HepG2 (cell line): ENCODE data around the gene PEMT. TPM values are rescaled to one million over a fixed set of nuclear protein-coding genes. Genes with fewer than 3 reads are reported as not detected.

Experiments
- ATAC-seq: fragments of 200-7000 bp; cut with Tn5 transposase; 3 replicates; pipeline ENCODE4 v1.9.1; 2020; ENCODE audit warnings: mild to moderate bottlenecking, moderate library complexity
- BruUV-seq: library from RNA; stranded (reverse); fragments of 400-500 nt; replicated peaks from 2 replicates; lab custom pipeline; 2021; lab: Mats Ljungman, UMichigan
- CTCF ChIA-PET: fragments of 300-600 bp; formaldehyde crosslinking; extraction: SDS; loops from one replicate; lab custom pipeline; 2021; ENCODE audit warnings: low total read pairs, inconsistent platforms, low intra/inter-chr PET ratio; lab: Yijun Ruan, JAX
- POLR2A ChIA-PET: fragments of 350-600 bp; sonication (Branson Sonifier 250); formaldehyde crosslinking; loops from one replicate; lab custom pipeline; 2020; ENCODE audit warnings: antibody characterized with exemption, inconsistent platforms; lab: Yijun Ruan, JAX
- DNase-seq: peaks from one replicate; pipeline ENCODE4 v3.0.0-alpha.2; 2015; ENCODE audit warnings: low spot score
- FAIRE-seq: peaks from 3 replicates; lab custom pipeline; 2011; peaks lifted over from hg19 to GRCh38; lab: Jason Lieb, UNC
- H2AFZ ChIP-seq: one replicate; pipeline ENCODE4 v1.6.1; 2011; ENCODE audit warnings: low read length, inconsistent platforms
- H3K27ac ChIP-seq: fragments of 300-600 bp; 3 replicates; pipeline ENCODE4 v1.8.0; 2011; ENCODE audit warnings: mixed run types, mild to moderate bottlenecking, mixed read lengths, low read length, inconsistent platforms; ENCODE audit not compliant: insufficient read depth; ENCODE audit errors: extremely low read length
- H3K27me3 ChIP-seq, 2 experiments: fragments of 200-600 bp in 1 of 2; 2 replicates in 1 of 2; 3 replicates in 1 of 2; pipeline versions ENCODE4 v1.6.0 to v1.8.0; 2011; ENCODE audit warnings: low read length in 2 of 2, mild to moderate bottlenecking in 2 of 2, moderate library complexity in 2 of 2, inconsistent platforms in 1 of 2; ENCODE audit not compliant: insufficient read depth in 2 of 2, control insufficient read depth in 1 of 2
- H3K36me3 ChIP-seq, 2 experiments: fragments of 200-600 bp in 1 of 2; replicated peaks in 1 of 2; 2 replicates in 1 of 2; 3 replicates in 1 of 2; pipeline versions ENCODE4 v1.5.1 to v1.8.0; 2011; ENCODE audit warnings: low read length in 2 of 2, inconsistent platforms in 1 of 2; ENCODE audit not compliant: insufficient read depth in 2 of 2, control insufficient read depth in 1 of 2
- H3K4me1 ChIP-seq: 2 replicates; pipeline ENCODE4 v1.5.1; 2012; ENCODE audit warnings: low read length, inconsistent platforms; ENCODE audit not compliant: insufficient read depth
- H3K4me2 ChIP-seq: 2 replicates; pipeline ENCODE4 v1.6.0; 2011; ENCODE audit warnings: low read depth, low read length, inconsistent platforms
- H3K4me3 ChIP-seq, 3 experiments: fragments of 200-600 bp in 1 of 3; sonication (generic), shearing (Covaris generic) in 1 of 3; replicated peaks in 1 of 3; 2 replicates each; pipeline ENCODE4 v1.5.1; 2011 to 2016; ENCODE audit warnings: low read length in 3 of 3, inconsistent platforms in 2 of 3, low read depth in 2 of 3, mild to moderate bottlenecking in 2 of 3, control low read depth in 1 of 3, mixed read lengths in 1 of 3; ENCODE audit not compliant: insufficient read depth in 1 of 3
- H3K79me2 ChIP-seq: one replicate; pipeline ENCODE4 v1.6.1; 2011; ENCODE audit warnings: low read length, inconsistent platforms; ENCODE audit not compliant: insufficient read depth
- H3K9ac ChIP-seq: 2 replicates; pipeline ENCODE4 v1.6.0; 2011; ENCODE audit warnings: mild to moderate bottlenecking, low read depth, low read length, inconsistent platforms; ENCODE audit not compliant: insufficient read depth
- H3K9me3 ChIP-seq: 2 replicates; pipeline ENCODE4 v1.5.1; 2012; ENCODE audit warnings: mild to moderate bottlenecking, low read length
- H4K20me1 ChIP-seq: 2 replicates; pipeline ENCODE4 v1.6.0; 2011; ENCODE audit warnings: inconsistent platforms, mild to moderate bottlenecking, low read length, moderate library complexity; ENCODE audit not compliant: insufficient read depth
- ATF7-NPFF ChIP-seq: sonication (generic); formaldehyde crosslinking; IDR thresholded peaks from 2 replicates; pipeline ENCODE4 v1.8.1; 2023; ENCODE audit warnings: mild to moderate bottlenecking, low read depth, missing genetic modification reagents, moderate library complexity
- DDIT3 ChIP-seq: sonication (generic); formaldehyde crosslinking; IDR thresholded peaks from 2 replicates; pipeline ENCODE4 v1.4.0; 2020; ENCODE audit warnings: mild to moderate bottlenecking, missing genetic modification reagents
- HHEX ChIP-seq: IDR thresholded peaks from 2 replicates; pipeline ENCODE4 v1.6.1; 2016; ENCODE audit warnings: control low read depth
- KLF11 ChIP-seq: IDR thresholded peaks from 2 replicates; pipeline ENCODE4 v1.6.1; 2016; ENCODE audit warnings: missing compliant biosample characterization
- POLR2G ChIP-seq: fragments of 200-400 bp; formaldehyde crosslinking; IDR thresholded peaks from 2 replicates; pipeline ENCODE4 v1.6.1; 2018; ENCODE audit warnings: mild to moderate bottlenecking, low read depth, low read length, moderate library complexity
- SIN3A ChIP-seq: IDR thresholded peaks from 2 replicates; pipeline ENCODE4 v1.6.1; 2011; ENCODE audit warnings: low read depth, mild to moderate bottlenecking, control low read depth, low read length, borderline replicate concordance
- ZBTB10 ChIP-seq: sonication (generic); formaldehyde crosslinking; IDR thresholded peaks from 2 replicates; pipeline ENCODE4 v1.4.0; 2020; ENCODE audit warnings: missing genetic modification reagents, borderline replicate concordance
- ZNF589 ChIP-seq: sonication (generic); formaldehyde crosslinking; conservative IDR thresholded peaks from 2 replicates; pipeline ENCODE4 v1.8.0; 2022; ENCODE audit warnings: mild to moderate bottlenecking, moderate library complexity, missing genetic modification reagents
- WGBS: methylation state at CpG from one replicate; pipeline ENCODE4 v1.1.6; 2017; ENCODE audit warnings: low lambda C conversion rate; 5-methylcytosine and 5-hydroxymethylcytosine counted together
- in situ Hi-C: cut with HindIII; loops from 2 replicates; pipeline ENCODE4 v1.10.0; 2017; ENCODE audit warnings: low pct_unique_long_range_greater_than_20kb; ENCODE audit not compliant: extremely low pct_ligation_motif_present
- intact Hi-C: fragments of 100-400 bp; cut with micrococcal nuclease; formaldehyde crosslinking; loops from one replicate; pipeline ENCODE4 v1.10.0; 2022; ENCODE audit not compliant: unreplicated experiment
- polyA plus RNA-seq, 8 experiments: library from polyadenylated mRNA; depleted of rRNA in 3 of 8; stranded (reverse) in 7 of 8; unstranded in 1 of 8; fragments of >200 nt; fragmentation: Illumina TruSeq in 4 of 8; extraction: Trizol in 4 of 8; gene quantifications; 2 replicates each; pipeline versions ENCODE4 v1.2.1 to v1.2.3, GENCODE V29; 2011 to 2016; ENCODE audit warnings: low read depth in 4 of 8, missing spikeins in 1 of 8, mixed read lengths in 1 of 8; ENCODE audit not compliant: insufficient read depth in 1 of 8
- total RNA-seq, 5 experiments: library from RNA; depleted of rRNA; stranded (reverse); fragments of >200 nt; fragmentation: Illumina TruSeq; extraction: Trizol; gene quantifications; 2 replicates each; pipeline ENCODE4 v1.2.3, GENCODE V29; 2016; ENCODE audit warnings: low read depth in 1 of 5
- TF ChIP-seq, protein P1 (sequence below): sonication (generic); formaldehyde crosslinking; IDR thresholded peaks from 2 replicates; pipeline ENCODE4 v1.4.0; 2020; ENCODE audit warnings: missing genetic modification reagents, borderline replicate concordance
- TF ChIP-seq, protein P2 (sequence below): sonication (generic); formaldehyde crosslinking; IDR thresholded peaks from 2 replicates; pipeline ENCODE4 v1.4.0; 2020; ENCODE audit warnings: missing genetic modification reagents
- TF ChIP-seq, protein P3 (sequence below): sonication (generic); formaldehyde crosslinking; IDR thresholded peaks from 2 replicates; pipeline ENCODE4 v1.8.0; 2022; ENCODE audit warnings: low read depth, missing genetic modification reagents
- TF ChIP-seq, protein P4 (sequence below): IDR thresholded peaks from 2 replicates; pipeline ENCODE4 v1.6.1; 2016; ENCODE audit warnings: low read depth, borderline replicate concordance

Gene PEMT
- total and polyA plus RNA-seq, 2 of the 13 experiments (the other 11 are each of a cell fraction or from before 2014, with no cell fraction given) = 31.7 to 43.6 TPM

- TF ChIP-seq, protein P1, sequence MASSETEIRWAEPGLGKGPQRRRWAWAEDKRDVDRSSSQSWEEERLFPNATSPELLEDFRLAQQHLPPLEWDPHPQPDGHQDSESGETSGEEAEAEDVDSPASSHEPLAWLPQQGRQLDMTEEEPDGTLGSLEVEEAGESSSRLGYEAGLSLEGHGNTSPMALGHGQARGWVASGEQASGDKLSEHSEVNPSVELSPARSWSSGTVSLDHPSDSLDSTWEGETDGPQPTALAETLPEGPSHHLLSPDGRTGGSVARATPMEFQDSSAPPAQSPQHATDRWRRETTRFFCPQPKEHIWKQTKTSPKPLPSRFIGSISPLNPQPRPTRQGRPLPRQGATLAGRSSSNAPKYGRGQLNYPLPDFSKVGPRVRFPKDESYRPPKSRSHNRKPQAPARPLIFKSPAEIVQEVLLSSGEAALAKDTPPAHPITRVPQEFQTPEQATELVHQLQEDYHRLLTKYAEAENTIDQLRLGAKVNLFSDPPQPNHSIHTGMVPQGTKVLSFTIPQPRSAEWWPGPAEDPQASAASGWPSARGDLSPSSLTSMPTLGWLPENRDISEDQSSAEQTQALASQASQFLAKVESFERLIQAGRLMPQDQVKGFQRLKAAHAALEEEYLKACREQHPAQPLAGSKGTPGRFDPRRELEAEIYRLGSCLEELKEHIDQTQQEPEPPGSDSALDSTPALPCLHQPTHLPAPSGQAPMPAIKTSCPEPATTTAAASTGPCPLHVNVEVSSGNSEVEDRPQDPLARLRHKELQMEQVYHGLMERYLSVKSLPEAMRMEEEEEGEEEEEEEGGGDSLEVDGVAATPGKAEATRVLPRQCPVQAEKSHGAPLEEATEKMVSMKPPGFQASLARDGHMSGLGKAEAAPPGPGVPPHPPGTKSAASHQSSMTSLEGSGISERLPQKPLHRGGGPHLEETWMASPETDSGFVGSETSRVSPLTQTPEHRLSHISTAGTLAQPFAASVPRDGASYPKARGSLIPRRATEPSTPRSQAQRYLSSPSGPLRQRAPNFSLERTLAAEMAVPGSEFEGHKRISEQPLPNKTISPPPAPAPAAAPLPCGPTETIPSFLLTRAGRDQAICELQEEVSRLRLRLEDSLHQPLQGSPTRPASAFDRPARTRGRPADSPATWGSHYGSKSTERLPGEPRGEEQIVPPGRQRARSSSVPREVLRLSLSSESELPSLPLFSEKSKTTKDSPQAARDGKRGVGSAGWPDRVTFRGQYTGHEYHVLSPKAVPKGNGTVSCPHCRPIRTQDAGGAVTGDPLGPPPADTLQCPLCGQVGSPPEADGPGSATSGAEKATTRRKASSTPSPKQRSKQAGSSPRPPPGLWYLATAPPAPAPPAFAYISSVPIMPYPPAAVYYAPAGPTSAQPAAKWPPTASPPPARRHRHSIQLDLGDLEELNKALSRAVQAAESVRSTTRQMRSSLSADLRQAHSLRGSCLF = no peak
- no peak for TF ChIP-seq DDIT3
- TF ChIP-seq, all 625 proteins: peak for 4
These were observed 11.8 kb downstream of the PEMT start (continued) for GRCh38 chr17:17579691-17580090.

- Histone ChIP-seq H3K4me2 (no peak overlapping the region), H2AFZ (no peak overlapping the region), H3K9me3 (no peaks in the 10 kb centered on the region), H3K36me3 (peaks cover 0 to 10% of the 10 kb centered on the region in 2 experiments; a peak in 3 of 5 replicates), H3K27me3 (no peaks in the 10 kb centered on the region), H3K4me3 (no peak overlapping the region), H3K79me2 (peaks cover 4% of the 10 kb centered on the region), H4K20me1 (no peaks in the 10 kb centered on the region), H3K4me1 (peaks cover 49% of the 10 kb centered on the region), H3K9ac (no peak overlapping the region), H3K27ac (no peak overlapping the region)
- CTCF ChIA-PET = no interaction called here
- POLR2A ChIA-PET = interaction anchor here (0.8 to 1.5 kb wide), 2 partner anchors 14 to 81 kb away, joined by 3 to 6 read pairs; partner anchors contain the start of genes PEMT and RASD1
- WGBS = 97% methylated on average over 17 of the region's 17 CpGs
- no peak for FAIRE-seq
- in situ Hi-C loops = no loop called here
- intact Hi-C loops = no loop called here
- no peak for DNase-seq
- BruUV-seq = no TSS peak
- no peak for ATAC-seq
- TF ChIP-seq POLR2G (no peak), ZBTB10 (CRISPR knock-in tag) (no peak), ATF7-NPFF (CRISPR knock-in tag) (no peak), KLF11 (CRISPR knock-in tag) (no peak), ZNF589 (CRISPR knock-in tag) (no peak), SIN3A (no peak), HHEX (no peak)
- TF ChIP-seq, protein P2, sequence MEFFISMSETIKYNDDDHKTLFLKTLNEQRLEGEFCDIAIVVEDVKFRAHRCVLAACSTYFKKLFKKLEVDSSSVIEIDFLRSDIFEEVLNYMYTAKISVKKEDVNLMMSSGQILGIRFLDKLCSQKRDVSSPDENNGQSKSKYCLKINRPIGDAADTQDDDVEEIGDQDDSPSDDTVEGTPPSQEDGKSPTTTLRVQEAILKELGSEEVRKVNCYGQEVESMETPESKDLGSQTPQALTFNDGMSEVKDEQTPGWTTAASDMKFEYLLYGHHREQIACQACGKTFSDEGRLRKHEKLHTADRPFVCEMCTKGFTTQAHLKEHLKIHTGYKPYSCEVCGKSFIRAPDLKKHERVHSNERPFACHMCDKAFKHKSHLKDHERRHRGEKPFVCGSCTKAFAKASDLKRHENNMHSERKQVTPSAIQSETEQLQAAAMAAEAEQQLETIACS (CRISPR knock-in tag) = no peak
- TF ChIP-seq, protein P3, sequence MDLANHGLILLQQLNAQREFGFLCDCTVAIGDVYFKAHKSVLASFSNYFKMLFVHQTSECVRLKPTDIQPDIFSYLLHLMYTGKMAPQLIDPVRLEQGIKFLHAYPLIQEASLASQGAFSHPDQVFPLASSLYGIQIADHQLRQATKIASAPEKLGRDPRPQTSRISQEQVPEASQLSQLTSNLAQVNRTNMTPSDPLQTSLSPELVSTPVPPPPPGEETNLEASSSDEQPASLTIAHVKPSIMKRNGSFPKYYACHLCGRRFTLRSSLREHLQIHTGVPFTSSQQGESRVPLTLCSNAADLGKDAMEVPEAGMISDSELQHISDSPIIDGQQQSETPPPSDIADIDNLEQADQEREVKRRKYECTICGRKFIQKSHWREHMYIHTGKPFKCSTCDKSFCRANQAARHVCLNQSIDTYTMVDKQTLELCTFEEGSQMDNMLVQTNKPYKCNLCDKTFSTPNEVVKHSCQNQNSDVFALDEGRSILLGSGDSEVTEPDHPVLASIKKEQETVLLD (CRISPR knock-in tag) = no peak
- TF ChIP-seq, protein P4, sequence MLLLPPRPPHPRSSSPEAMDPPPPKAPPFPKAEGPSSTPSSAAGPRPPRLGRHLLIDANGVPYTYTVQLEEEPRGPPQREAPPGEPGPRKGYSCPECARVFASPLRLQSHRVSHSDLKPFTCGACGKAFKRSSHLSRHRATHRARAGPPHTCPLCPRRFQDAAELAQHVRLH (CRISPR knock-in tag) = no peak
These were observed 14.1 kb downstream of the PEMT start for GRCh38 chr17:17577373-17577772.
